CD4-positive, alpha-beta T cell treated with Interleukin-21 for 1 hour (primary cell): ENCODE measurements around the gene B4GALT5.

ENCODE experiments used
- DNase-seq: peaks from one replicate; pipeline ENCODE4 v3.0.0-alpha.2; 2020

B4GALT5 gene

DNA sequence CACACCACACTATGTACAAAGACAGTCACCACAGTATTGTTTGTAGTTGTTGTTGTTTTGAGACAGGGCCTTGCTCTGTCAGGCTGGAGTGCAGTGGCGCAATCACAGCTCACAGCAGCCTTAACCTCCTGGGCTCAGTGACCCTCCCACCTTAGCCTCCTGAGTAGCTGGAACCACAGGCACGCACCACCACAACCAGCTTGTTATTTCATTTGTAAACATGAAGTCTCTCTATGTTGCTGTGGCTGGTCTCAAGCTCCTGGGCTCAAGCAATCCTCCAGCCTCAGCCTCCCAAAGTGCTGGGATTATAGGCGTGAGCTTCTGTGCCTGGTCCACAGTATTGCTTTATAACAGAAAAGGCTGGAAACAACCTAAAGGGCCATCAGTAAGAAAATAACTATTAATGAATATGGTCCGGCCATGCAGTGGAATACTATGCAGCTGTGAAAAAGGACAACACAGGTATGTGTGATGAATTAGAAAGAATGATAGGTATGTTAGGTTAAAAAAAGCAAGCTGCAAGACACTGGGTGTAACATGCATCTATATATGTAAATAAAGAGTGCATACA, 115.8 kb downstream of the B4GALT5 start:
- no peak for DNase-seq

- DNase-seq = no peak
Observed at GRCh38 chr20:49595811-49596561, 117.7 kb downstream of the B4GALT5 start.

DNA sequence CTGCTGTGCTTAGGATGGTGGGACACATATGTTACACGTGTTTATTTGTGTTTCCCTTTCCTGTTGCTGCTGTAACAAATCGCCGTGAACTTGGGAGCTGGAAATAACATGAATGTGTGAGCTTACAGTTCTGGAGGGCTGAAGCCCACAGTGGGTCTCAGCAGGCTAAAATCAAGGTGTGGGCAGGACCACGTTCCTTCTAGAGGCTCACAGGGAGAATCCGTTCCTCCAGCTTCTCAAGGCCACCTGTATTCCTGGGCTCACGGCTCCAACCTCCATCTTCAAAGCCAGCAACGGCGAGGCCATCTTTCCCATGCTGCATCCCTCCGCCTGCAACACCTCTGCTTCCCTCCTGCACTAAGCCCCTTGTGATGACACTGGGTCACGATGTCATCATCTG, 118.3 kb downstream of the B4GALT5 start:
- no peak for DNase-seq

GRCh38 chr20:49594931-49595315, 118.8 kb downstream of the B4GALT5 start:
- no peak for DNase-seq

DNA sequence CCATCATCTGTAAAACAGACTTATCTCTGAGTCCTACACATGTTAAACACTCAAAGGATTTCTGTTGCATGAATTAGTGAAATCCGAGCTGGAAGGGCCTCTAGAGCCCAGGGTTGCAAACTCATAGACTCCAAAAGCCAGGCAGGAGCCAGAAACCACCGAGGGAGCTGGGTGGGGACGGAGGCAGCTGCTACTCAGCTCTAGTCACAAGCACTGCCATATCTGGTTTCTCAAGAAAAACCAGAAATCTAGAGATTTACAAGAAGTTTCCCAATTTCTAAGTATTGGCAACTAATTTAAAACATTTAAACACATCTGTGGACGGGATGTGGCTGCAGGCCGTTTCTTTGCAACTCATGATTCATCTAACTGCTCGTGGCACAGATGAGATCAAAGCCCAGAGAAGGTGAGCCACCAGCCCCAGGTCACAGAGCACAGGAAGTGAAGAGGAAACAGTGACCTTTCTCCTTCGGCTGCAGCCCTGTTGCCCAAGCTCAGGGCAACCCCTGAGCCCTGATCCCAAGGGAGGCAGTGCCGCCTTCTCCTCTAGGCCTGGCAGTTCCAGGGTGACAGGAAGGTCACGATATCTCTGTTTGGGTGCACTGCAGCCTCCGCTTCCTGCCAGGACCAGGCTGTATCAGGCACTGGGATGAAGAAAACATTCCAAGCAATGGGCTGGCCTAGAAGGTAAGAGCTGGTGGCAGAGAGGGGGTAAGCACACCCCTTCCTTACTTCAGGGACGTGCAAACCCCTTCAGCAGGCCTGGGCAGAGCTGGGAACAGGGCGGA, 119.3 kb downstream of the B4GALT5 start:
- peak; percentile 43 for DNase-seq

- DNase-seq = no peak
Observed at GRCh38 chr20:49593466-49594142, 120.1 kb downstream of the B4GALT5 start.

DNA sequence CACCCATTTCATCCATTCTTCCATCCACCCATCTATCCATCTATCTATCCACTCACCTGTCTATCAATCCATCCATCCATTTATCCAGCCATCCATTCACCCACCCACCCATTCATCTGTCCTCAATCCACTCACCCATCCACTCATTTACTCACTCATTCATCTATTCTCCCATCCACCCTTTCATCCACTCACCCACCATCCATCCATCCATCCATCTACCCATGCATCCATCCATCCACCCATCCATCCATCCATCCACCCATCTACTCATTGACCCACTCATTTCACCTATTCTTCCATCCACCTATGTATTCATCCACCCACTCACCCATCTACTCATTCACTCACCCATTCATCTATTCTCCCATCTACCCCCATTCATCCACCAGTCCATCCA, 121.6 kb downstream of the B4GALT5 start:
- no peak for DNase-seq

DNA sequence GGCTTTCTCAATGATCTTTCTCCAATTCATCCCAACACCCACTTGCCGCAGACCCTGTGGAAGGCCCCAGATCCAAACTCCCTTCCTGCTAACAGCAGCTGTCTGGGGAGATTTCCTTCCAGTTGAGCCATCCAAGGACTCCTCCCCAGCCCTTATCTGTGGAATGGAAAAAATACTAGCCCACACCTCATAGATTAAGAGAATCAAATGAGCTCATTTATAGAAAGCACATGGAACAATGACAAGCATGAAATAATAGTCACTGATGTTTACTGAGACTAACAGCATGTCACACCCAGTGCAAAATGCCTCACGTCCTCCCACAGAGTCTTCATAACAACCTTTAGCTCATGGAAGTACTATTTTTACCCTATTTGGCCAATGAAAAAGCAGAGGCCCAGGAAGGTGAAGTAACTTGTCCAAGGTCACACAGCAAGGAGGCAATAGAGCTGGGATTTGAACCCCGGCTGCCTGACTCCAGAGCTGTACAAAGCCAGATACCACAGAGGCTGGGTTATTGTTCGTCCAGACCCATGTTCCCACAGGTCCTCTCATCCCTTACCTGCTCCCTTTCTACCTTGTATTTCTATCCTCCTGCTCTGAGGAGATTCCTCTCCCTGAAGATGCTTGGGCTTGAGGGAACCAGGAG, 122.3 kb downstream of the B4GALT5 start:
- DNase-seq = no peak

DNA sequence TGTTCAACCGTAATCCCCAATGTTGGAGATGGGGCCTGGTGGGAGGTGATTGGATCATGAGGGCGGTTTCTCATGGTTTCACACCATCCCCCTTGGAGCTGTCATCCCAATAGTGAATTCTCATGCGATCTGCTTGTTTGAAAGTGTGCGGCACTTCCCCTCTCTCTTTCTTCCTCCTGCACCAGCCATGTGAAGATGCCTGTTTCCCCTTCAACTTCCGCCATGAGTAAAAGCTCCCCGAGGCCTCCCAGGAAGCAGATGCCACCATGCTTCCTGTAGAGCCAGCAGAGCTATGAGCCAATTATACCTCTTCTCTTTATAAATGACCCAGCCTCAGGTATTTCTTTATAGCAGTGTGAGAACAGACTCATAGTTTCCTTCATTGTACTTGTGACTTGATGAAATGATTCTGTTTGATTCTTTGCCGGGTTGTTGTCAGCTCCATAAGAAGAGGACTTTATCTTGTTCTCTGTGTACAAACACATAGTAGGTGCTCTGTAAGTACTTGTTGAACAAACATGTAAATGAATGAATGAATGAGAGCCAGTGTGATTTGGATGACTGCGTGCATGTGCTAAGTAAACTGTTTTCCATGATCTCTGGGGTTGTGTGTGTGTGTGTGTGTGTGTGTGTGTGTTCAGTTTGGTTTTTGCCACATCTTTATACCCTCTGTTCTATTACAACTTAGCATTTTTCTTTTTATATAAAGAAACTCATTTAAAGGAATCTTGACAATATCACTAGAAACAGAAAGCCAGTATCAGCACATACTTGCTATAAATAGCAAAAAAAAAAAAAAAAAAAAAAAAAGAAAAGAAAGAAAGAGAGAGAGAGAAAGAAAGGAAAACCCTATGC, 123.3 kb downstream of the B4GALT5 start:
- no peak for DNase-seq

- no peak for DNase-seq
Observed at GRCh38 chr20:49589747-49590146, 123.9 kb downstream of the B4GALT5 start.

DNA sequence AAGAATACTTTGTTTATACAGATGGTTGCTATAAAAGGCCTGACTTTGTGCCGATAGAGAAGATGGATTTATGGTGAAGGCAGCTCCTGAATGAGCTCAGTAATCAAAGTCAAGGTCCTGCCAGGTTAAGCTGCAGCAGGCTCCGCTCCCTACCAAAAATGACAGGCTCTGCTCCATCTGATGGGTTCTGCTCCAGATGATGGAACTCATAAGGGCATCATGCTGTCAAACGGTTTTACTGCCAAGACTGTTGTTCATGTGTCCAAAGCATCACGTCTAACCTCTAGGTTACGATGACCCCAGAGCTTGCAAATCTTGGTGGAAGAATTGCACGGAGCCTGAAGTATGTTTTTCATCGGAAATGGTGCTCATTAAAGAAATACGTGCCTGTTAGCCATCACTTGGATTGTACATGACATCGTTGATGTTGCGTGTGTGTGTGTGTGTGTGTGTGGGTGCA, 126.5 kb downstream of the B4GALT5 start:
- no peak for DNase-seq

- no peak for DNase-seq
Observed at GRCh38 chr20:49585585-49586245, 128.0 kb downstream of the B4GALT5 start.

DNA sequence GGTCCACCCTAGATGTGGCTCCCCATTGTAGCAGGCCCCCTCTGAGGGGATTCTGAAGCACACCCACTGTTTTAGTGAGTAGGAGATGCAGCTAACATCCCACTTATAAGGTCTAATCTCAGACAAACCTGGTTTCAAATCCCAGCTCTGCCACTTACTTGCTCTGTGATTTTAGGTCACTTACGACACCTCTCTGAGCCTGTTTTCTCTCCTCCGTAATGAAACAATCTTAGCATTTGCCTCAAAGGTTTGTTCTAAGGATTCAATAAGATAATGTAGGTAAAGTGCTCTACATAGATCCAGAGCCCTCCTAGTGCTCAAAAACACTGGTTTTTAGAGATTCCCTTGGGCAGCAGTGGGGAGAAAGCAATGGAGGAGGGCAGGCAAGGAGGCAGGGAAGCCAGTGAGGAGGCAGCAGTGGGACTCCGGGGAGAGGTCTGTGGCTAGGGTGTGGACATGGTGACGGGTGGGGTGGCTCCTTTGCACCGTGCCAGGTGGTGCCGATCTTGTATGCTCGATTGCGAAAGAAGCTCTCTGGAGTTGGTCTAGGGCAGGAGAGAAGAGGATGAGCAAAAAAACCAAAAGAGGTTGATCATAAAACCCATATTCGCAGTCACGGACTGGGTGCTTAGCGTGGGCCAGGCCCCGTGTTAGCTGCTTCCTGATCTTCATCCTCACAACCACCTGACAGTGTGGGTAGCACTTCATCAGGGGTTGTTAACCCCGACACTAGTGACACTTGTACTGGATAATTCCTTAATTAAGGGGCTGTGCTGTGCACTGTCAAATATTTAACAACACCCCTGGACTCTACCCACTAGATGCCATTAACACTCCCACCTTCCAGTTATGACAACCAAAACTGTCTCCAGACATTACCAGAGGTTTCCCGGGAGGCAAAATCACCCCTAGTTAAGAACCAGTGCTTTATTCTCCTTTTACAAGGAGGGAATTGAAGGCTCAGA, 129.0 kb downstream of the B4GALT5 start:
- no peak for DNase-seq

- DNase-seq = no peak
Observed at GRCh38 chr20:49583669-49584417, 129.8 kb downstream of the B4GALT5 start.

- DNase-seq = no peak
Observed at GRCh38 chr20:49583343-49583668, 130.4 kb downstream of the B4GALT5 start.
